Activated B cell treated with CpG ODN at 0.5 μM for 24 hours (primary cell): ENCODE results near the gene HLA-DRA. TPM values are rescaled to one million over a fixed set of nuclear protein-coding genes. Genes with fewer than 3 reads are reported as not detected.

ENCODE experiments used
- ATAC-seq: fragments of 200-7000 bp; cut with Tn5 transposase; one replicate; pipeline ENCODE4 v1.10.0; 2021; ENCODE audit warnings: low read depth, mild to moderate bottlenecking, moderate library complexity
- CTCF ChIA-PET: fragments of 350-600 bp; sonication (Branson Sonifier 250); formaldehyde crosslinking; loops from one replicate; lab custom pipeline; 2021; ENCODE audit warnings: antibody characterized with exemption; lab: Charles Lee
- POLR2A ChIA-PET: fragments of 350-600 bp; sonication (Branson Sonifier 250); formaldehyde crosslinking; loops from one replicate; lab custom pipeline; 2021; ENCODE audit warnings: antibody characterized with exemption; lab: Charles Lee
- DNase-seq: peaks from one replicate; pipeline ENCODE4 v3.0.0; 2022
- H3K27ac Mint-ChIP-seq: one replicate; pipeline ENCODE4 v1.8.0; 2020; ENCODE audit warnings: mixed read lengths
- H3K27me3 Mint-ChIP-seq: one replicate; pipeline ENCODE4 v1.8.0; 2021; ENCODE audit warnings: mixed read lengths
- H3K36me3 Mint-ChIP-seq: one replicate; pipeline ENCODE4 v1.8.0; 2021; ENCODE audit warnings: low read depth, mixed read lengths
- H3K4me1 Mint-ChIP-seq: one replicate; pipeline ENCODE4 v1.8.0; 2021; ENCODE audit warnings: mixed read lengths
- H3K4me3 Mint-ChIP-seq: one replicate; pipeline ENCODE4 v1.8.0; 2020; ENCODE audit warnings: mild to moderate bottlenecking, mixed read lengths
- H3K9me3 Mint-ChIP-seq: one replicate; pipeline ENCODE4 v1.8.0; 2020; ENCODE audit warnings: mixed read lengths
- CTCF ChIP-seq: fragments of 200-600 bp; IDR thresholded peaks from one replicate; pipeline ENCODE4 v1.8.0; 2022; ENCODE audit warnings: antibody characterized with exemption, mild to moderate bottlenecking
- intact Hi-C: fragments of 100-400 bp; cut with micrococcal nuclease; formaldehyde crosslinking; loops from one replicate; pipeline ENCODE4 v1.15.1; 2024
- total RNA-seq: library from RNA; stranded (reverse); gene quantifications from 2 replicates; pipeline ENCODE4 v1.2.3, GENCODE V29; 2022

HLA-DRA gene
- total RNA-seq, 1 donor from 2014 or later: 2,835 TPM

- no peak for TF ChIP-seq CTCF
- no peaks in the 10 kb centered on the region for H3K9me3 Mint-ChIP-seq
- no peak overlapping the region for H3K27ac Mint-ChIP-seq
- peaks cover 4% of the 10 kb centered on the region for H3K4me1 Mint-ChIP-seq
- no peak overlapping the region for H3K4me3 Mint-ChIP-seq
- ATAC-seq (no peak), DNase-seq (no peak)
- ChIA-PET POLR2A (interaction anchor here (0.6 kb wide), 1 partner anchor 478 kb away, joined by 3 read pairs; no protein-coding TSS in a partner anchor), CTCF (no interaction called here)
- H3K27me3 Mint-ChIP-seq: no peaks in the 10 kb centered on the region
- intact Hi-C loops: no loop called here
- no peaks in the 10 kb centered on the region for H3K36me3 Mint-ChIP-seq
These were observed 52.7 kb downstream of the HLA-DRA start for GRCh38 chr6:32492351-32492750.

Other genes starting within 250 kb of the HLA-DRA start
- 134 and 153 TPM in 2 replicates for gene PBX2, start 249.7 kb upstream of the HLA-DRA start, total RNA-seq
- 185 and 199 TPM in 2 replicates for gene GPSM3, start 247.2 kb upstream of the HLA-DRA start, total RNA-seq
- 3.3 and 4.0 TPM in 2 replicates for gene NOTCH4, start 215.8 kb upstream of the HLA-DRA start, total RNA-seq
- gene TSBP1, start 68.0 kb upstream of the HLA-DRA start, total RNA-seq: not detected in 2 replicates
- gene BTNL2, start 32.7 kb upstream of the HLA-DRA start, total RNA-seq: not detected in 2 replicates
- gene HLA-DRB5, start 90.4 kb downstream of the HLA-DRA start, total RNA-seq: 196 and 199 TPM in 2 replicates
- gene HLA-DRB1, start 150.0 kb downstream of the HLA-DRA start, total RNA-seq: 621 and 630 TPM in 2 replicates
- 628 and 664 TPM in 2 replicates for gene HLA-DQA1, start 197.5 kb downstream of the HLA-DRA start, total RNA-seq
- gene HLA-DQB1, start 226.8 kb downstream of the HLA-DRA start, total RNA-seq: 262 and 310 TPM in 2 replicates